ENCODE measurements around the gene GNAQ. TPM values are rescaled to one million over a fixed set of nuclear protein-coding genes. Genes with fewer than 3 reads are reported as not detected.

GNAQ gene
- total and polyA plus RNA-seq, 2 of the 4 experiments (the other 2 are of a cell fraction): 23.1 to 50.7 TPM

GRCh38 chr9:77946969-77947620, 84.5 kb downstream of the GNAQ start (continued):
- TF ChIP-seq, protein P1, sequence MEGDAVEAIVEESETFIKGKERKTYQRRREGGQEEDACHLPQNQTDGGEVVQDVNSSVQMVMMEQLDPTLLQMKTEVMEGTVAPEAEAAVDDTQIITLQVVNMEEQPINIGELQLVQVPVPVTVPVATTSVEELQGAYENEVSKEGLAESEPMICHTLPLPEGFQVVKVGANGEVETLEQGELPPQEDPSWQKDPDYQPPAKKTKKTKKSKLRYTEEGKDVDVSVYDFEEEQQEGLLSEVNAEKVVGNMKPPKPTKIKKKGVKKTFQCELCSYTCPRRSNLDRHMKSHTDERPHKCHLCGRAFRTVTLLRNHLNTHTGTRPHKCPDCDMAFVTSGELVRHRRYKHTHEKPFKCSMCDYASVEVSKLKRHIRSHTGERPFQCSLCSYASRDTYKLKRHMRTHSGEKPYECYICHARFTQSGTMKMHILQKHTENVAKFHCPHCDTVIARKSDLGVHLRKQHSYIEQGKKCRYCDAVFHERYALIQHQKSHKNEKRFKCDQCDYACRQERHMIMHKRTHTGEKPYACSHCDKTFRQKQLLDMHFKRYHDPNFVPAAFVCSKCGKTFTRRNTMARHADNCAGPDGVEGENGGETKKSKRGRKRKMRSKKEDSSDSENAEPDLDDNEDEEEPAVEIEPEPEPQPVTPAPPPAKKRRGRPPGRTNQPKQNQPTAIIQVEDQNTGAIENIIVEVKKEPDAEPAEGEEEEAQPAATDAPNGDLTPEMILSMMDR (conservative IDR thresholded peaks at IDR 0.05; ENCODE audit: low read depth, low read length): no peak

DNA sequence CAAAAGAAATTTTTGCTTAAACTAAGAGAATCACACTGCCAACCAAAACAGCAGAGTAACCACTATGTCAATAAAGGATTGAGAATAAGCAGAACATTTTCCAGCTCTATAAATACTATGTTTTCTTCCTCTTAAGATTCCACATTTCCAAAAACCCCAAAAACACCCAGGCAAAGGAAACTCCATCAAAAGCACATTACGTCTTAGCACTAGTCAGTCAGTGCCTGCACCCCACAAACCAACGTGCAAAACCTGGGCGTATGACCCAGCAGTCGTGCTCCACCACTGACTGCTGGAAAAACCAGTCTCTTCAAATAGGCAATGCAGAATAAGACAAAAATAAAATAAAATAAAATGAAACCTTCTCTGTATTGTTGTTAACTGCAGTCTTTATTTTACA, 85.3 kb downstream of the GNAQ start:
- no peak for DNase-seq
- H4K5ac ChIP-seq (ENCODE audit: low read depth, low read length): no peak overlapping the region
- 0 out of 2 replicates have a peak overlapping the region, but pooled peaks have one; percentile 12 for H3K4me2 ChIP-seq (ENCODE audit: low read depth, low read length)
- H3K23ac ChIP-seq (ENCODE audit: low read depth, low read length): no peak overlapping the region
- H3K27me3 ChIP-seq (ENCODE audit: control insufficient read depth, insufficient read depth, low read length): no peaks in the 10 kb centered on the region
- no peak overlapping the region for H2BK20ac ChIP-seq (ENCODE audit: low read depth, low read length)
- no peak overlapping the region for H2BK15ac ChIP-seq (ENCODE audit: low read depth, low read length)
- H3K79me1 ChIP-seq (ENCODE audit: low read depth in 1 of 2, low read length in 2 of 2): peaks cover 34 to 60% of the 10 kb centered on the region in 2 experiments
- H3K9me3 ChIP-seq (ENCODE audit: control insufficient read depth, insufficient read depth, low read length): no peaks in the 10 kb centered on the region
- no peak overlapping the region for H2BK120ac ChIP-seq (ENCODE audit: low read depth, low read length)
- CTCF ChIA-PET: no interaction called here
- H3K9me1 ChIP-seq (ENCODE audit: insufficient read depth, low read length): peaks cover 24% of the 10 kb centered on the region
- H3K36me3 ChIP-seq (ENCODE audit: control insufficient read depth, insufficient read depth, low read length): no peaks in the 10 kb centered on the region
- H4K8ac ChIP-seq (ENCODE audit: low read depth in 2 of 2, low read length in 2 of 2): no peak overlapping the region
- H3K4me1 ChIP-seq (ENCODE audit: control insufficient read depth, insufficient read depth, low read length): peaks cover 11% of the 10 kb centered on the region
- no peak overlapping the region for H3K27ac ChIP-seq (ENCODE audit: insufficient read depth, low read length)
- BruUV-seq (replicated peaks): no TSS peak
- no peak overlapping the region for H3K9ac ChIP-seq (ENCODE audit: low read depth, low read length)
- H3K4me3 ChIP-seq (ENCODE audit: insufficient read depth, low read depth, low read length): no peak overlapping the region
- intact Hi-C loops (cut with micrococcal nuclease) (no loop called here), dilution Hi-C loops (cut with HindIII; ENCODE audit: low sequenced_read_pairs, unreplicated experiment) (no loop called here), in situ Hi-C loops (cut with MboI; ENCODE audit: low sequenced_read_pairs) (no loop called here)
- H2BK5ac ChIP-seq (ENCODE audit: low read depth, low read length, poor library complexity, severe bottlenecking): no peak overlapping the region
- WGBS, 2 experiments (ENCODE audit: extremely low coverage in 2 of 2, insufficient read length in 1 of 2): 100% methylated on average over 1 of the region's 4 CpGs; no CpG with 5 or more reads in 1 of the 2 experiments
- H2AFZ ChIP-seq (replicated peaks; ENCODE audit: low read length, poor library complexity): no peak overlapping the region
- no peak for ATAC-seq (ENCODE audit: low read depth)
- no peak overlapping the region for H4K91ac ChIP-seq (ENCODE audit: insufficient read depth, low read depth, low read length)
- H4K20me1 ChIP-seq (ENCODE audit: insufficient read depth, low read length): peaks cover 32% of the 10 kb centered on the region; the same call in 1 of the 2 replicates
- H3K4ac ChIP-seq (ENCODE audit: low read depth, low read length): no peak overlapping the region
- no peak overlapping the region for H2AK5ac ChIP-seq (ENCODE audit: low read depth, low read length)
- no peak overlapping the region for H3K18ac ChIP-seq (ENCODE audit: low read depth, low read length)
- H3K56ac ChIP-seq (ENCODE audit: extremely low read depth, insufficient read depth, low read length): no peak overlapping the region
- H3K14ac ChIP-seq (replicated peaks; ENCODE audit: low read depth, low read length): no peak overlapping the region
- no peak overlapping the region for H2AK9ac ChIP-seq (replicated peaks; ENCODE audit: low read depth, low read length, poor library complexity)
- POLR2A ChIA-PET (ENCODE audit: unreplicated experiment): no interaction called here
- TF ChIP-seq, protein P2, sequence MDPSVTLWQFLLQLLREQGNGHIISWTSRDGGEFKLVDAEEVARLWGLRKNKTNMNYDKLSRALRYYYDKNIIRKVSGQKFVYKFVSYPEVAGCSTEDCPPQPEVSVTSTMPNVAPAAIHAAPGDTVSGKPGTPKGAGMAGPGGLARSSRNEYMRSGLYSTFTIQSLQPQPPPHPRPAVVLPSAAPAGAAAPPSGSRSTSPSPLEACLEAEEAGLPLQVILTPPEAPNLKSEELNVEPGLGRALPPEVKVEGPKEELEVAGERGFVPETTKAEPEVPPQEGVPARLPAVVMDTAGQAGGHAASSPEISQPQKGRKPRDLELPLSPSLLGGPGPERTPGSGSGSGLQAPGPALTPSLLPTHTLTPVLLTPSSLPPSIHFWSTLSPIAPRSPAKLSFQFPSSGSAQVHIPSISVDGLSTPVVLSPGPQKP (IDR thresholded peaks at IDR 0.05; ENCODE audit: borderline replicate concordance, low read depth, low read length): no peak
- TF ChIP-seq BHLHE40 (IDR thresholded peaks at IDR 0.05; ENCODE audit: low read depth, low read length) (no peak), USF2 (IDR thresholded peaks at IDR 0.05; ENCODE audit: low read depth, low read length) (no peak), RFX5 (IDR thresholded peaks at IDR 0.05; ENCODE audit: low read depth, low read length) (no peak), SMC3 (IDR thresholded peaks at IDR 0.05; ENCODE audit: low read depth, low read length) (no peak), RCOR1 (IDR thresholded peaks at IDR 0.05; ENCODE audit: insufficient replicate concordance, low read length) (no peak), CHD1 (IDR thresholded peaks at IDR 0.05; ENCODE audit: low read depth, low read length) (no peak), MXI1 (IDR thresholded peaks at IDR 0.05; ENCODE audit: borderline replicate concordance, low read depth, low read length) (no peak)
- TF ChIP-seq, protein P1 (conservative IDR thresholded peaks at IDR 0.05; ENCODE audit: low read depth, low read length): no peak

All from IMR-90 (cell line).